GM06990 (cell line): Measurements from ENCODE around the gene RAB11FIP4.

Source experiments
- DNase-seq: peaks from one replicate; pipeline ENCODE4 v3.0.0-alpha.2; 2011; ENCODE audit not compliant: insufficient read length; ENCODE audit errors: extremely low read depth
- H3K27me3 ChIP-seq: replicated peaks from 2 replicates; pipeline ENCODE4 v1.6.0; 2011; ENCODE audit warnings: low read length; ENCODE audit not compliant: control insufficient read depth, insufficient read depth
- H3K36me3 ChIP-seq: 2 replicates; pipeline ENCODE4 v1.5.1; 2011; ENCODE audit warnings: low read length; ENCODE audit not compliant: control insufficient read depth, insufficient read depth
- H3K4me3 ChIP-seq: replicated peaks from 2 replicates; pipeline ENCODE4 v1.5.1; 2011; ENCODE audit warnings: low read depth, mild to moderate bottlenecking, control low read depth, low read length
- CTCF ChIP-seq: IDR thresholded peaks from 2 replicates; pipeline ENCODE4 v1.5.1; 2011; ENCODE audit warnings: low read length, control low read depth, mild to moderate bottlenecking, inconsistent platforms; ENCODE audit not compliant: insufficient read depth, poor library complexity, severe bottlenecking

RAB11FIP4 gene

DNA sequence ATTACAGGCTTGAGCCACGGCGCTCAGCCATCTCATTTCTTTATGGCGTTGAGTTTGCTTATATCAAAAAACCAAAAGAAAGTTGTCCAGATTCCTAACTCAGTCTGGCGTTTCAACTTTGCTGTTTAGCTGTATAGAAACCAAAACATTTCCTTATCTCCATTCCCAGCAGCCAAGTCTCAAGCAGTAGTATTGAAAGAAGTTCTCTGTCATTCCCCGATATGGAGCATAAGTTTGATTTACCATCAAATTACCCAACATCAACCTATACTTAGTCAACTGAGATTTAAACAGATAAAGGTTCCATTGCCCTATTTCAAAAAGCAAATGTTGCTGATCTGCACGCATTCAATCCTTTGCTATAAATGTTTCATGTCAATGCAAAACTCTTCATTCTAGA, 27.5 kb upstream of the RAB11FIP4 start:
- Histone ChIP-seq H3K36me3 (peaks cover 6% of the 10 kb centered on the region), H3K27me3 (no peaks in the 10 kb centered on the region)

DNA sequence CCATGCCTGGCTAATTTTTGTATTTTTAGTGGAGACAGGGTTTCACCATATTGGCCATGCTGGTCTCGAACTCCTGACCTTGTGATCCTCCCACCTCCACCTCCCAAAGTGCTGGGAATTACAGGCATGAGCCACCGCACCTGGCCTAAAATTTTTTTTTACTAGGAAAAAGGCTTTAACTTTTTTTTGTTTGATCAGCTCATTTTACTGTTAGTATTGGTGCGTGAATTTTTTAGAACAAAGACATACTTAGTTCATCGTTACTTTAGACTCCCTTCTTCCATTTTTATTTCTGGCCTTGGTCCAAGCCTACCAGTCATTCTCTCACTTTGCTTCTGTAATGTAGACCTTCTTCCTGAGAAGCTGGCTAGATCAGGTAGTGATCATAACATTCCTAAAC, 25.4 kb upstream of the RAB11FIP4 start:
- no peak for DNase-seq
- Histone ChIP-seq H3K36me3 (peaks cover 3% of the 10 kb centered on the region), H3K4me3 (no peak overlapping the region), H3K27me3 (no peaks in the 10 kb centered on the region)
- no peak for TF ChIP-seq CTCF

More for the DNA sequence above, 27.5 kb upstream of the RAB11FIP4 start:
- no peak for DNase-seq
- TF ChIP-seq CTCF = no peak
- no peak overlapping the region for H3K4me3 ChIP-seq

- peaks cover 2% of the 10 kb centered on the region for H3K36me3 ChIP-seq
- no peaks in the 10 kb centered on the region for H3K27me3 ChIP-seq
- H3K4me3 ChIP-seq = no peak overlapping the region
- TF ChIP-seq CTCF = no peak
- no peak for DNase-seq
These were observed 22.2 kb upstream of the RAB11FIP4 start for GRCh38 chr17:31369266-31369665.

- Histone ChIP-seq H3K4me3 (no peak overlapping the region), H3K36me3 (peaks cover 2% of the 10 kb centered on the region), H3K27me3 (no peaks in the 10 kb centered on the region)
- no peak for DNase-seq
- TF ChIP-seq CTCF = no peak
These were observed 19.9 kb upstream of the RAB11FIP4 start for GRCh38 chr17:31371511-31372097.

- no peak overlapping the region for H3K4me3 ChIP-seq
These were observed 18.1 kb upstream of the RAB11FIP4 start for GRCh38 chr17:31373150-31374093.

More at GRCh38 chr17:31373150-31374093, 18.1 kb upstream of the RAB11FIP4 start:
- Histone ChIP-seq H3K36me3 (no peaks in the 10 kb centered on the region), H3K27me3 (no peaks in the 10 kb centered on the region)
- peak; percentile 69 for TF ChIP-seq CTCF
- no peak for DNase-seq
